Stomach (tissue), 9 donors: ENCODE results near the gene MAP7. TPM values are rescaled to one million over a fixed set of nuclear protein-coding genes. Genes with fewer than 3 reads are reported as not detected.

ENCODE experiments used
- DNase-seq, 2 donors: peaks; one replicate each; pipeline versions ENCODE4 v3.0.0 to v3.0.0-alpha.2; 2013 to 2019
- H3K27ac ChIP-seq, 5 donors: fragments of 200-600 bp in 4 of 5; sonication (generic) in 4 of 5; one replicate each; pipeline ENCODE4 v1.5.1; 2013 to 2019; ENCODE audit warnings: mild to moderate bottlenecking in 1 of 5, moderate library complexity in 1 of 5
- H3K27me3 ChIP-seq, 3 donors: fragments of 200-600 bp; sonication (generic); one replicate each; pipeline ENCODE4 v1.5.1; 2017 to 2019; ENCODE audit warnings: mixed run types in 1 of 3
- H3K36me3 ChIP-seq, 4 donors: fragments of 200-600 bp; sonication (generic); 1 replicate in 3 of 4; 2 replicates in 1 of 4; pipeline ENCODE4 v1.5.1; 2016 to 2019
- H3K4me1 ChIP-seq, 4 donors: fragments of 200-600 bp; sonication (generic); one replicate each; pipeline ENCODE4 v1.5.1; 2016 to 2019
- H3K4me3 ChIP-seq, 4 donors: fragments of 200-600 bp; sonication (generic) in 3 of 4; one replicate each; pipeline ENCODE4 v1.5.1; 2016 to 2019; ENCODE audit warnings: mild to moderate bottlenecking in 1 of 4
- H3K9me3 ChIP-seq, 4 donors: fragments of 200-600 bp; sonication (generic); one replicate each; pipeline ENCODE4 v1.5.1; 2016 to 2019
- CTCF ChIP-seq, 7 experiments: fragments of 450-650 bp in 4 of 7; fragments of 200-600 bp in 3 of 7; sonication (generic) in 3 of 7; IDR thresholded peaks; one replicate each; pipeline ENCODE4 v1.5.1; 2016 to 2019; ENCODE audit warnings: antibody characterized with exemption in 7 of 7, control low read depth in 2 of 7, mild to moderate bottlenecking in 1 of 7
- EP300 ChIP-seq: sonication (generic); formaldehyde crosslinking; IDR thresholded peaks from one replicate; pipeline ENCODE4 v1.6.1; 2017; ENCODE audit warnings: antibody characterized with exemption
- POLR2A ChIP-seq, 4 donors: fragments of 450-650 bp; IDR thresholded peaks; one replicate each; pipeline ENCODE4 v1.6.1; 2016; ENCODE audit warnings: antibody characterized with exemption in 4 of 4, control low read depth in 2 of 4, mild to moderate bottlenecking in 1 of 4, moderate library complexity in 1 of 4
- POLR2AphosphoS5 ChIP-seq, 3 donors: sonication (generic); formaldehyde crosslinking; IDR thresholded peaks; one replicate each; pipeline ENCODE4 v1.6.1; 2016; ENCODE audit warnings: antibody characterized with exemption in 3 of 3
- WGBS, 5 donors: extraction: QIAGEN DNeasy Blood & Tissue Kit in 3 of 5; methylation state at CpG; one replicate each; pipeline versions ENCODE4 v1.1.5 to v1.1.7; 2013 to 2018; 5-methylcytosine and 5-hydroxymethylcytosine counted together
- intact Hi-C: fragments of 100-400 bp; cut with DNase I; formaldehyde crosslinking; loops from one replicate; pipeline ENCODE4 v1.15.1; 2023; ENCODE audit warnings: low total_unique reads
- polyA plus RNA-seq, 3 donors: library from polyadenylated mRNA; stranded (reverse); fragments of 200-250 nt; gene quantifications; one replicate each; pipeline ENCODE4 v1.2.3, GENCODE V29; 2013
- total RNA-seq, 5 donors: library from RNA; depleted of rRNA; stranded (reverse); fragments of >200 nt; gene quantifications; one replicate each; pipeline versions ENCODE4 v1.1.0 to v1.2.3, GENCODE V29; 2014 to 2016
- donor health status: healthy with polysubstance abuse.
- donor health status: Bipolar disorder and iron deficiency.
- donor health status: healthy.

MAP7 gene
- total and polyA plus RNA-seq, 8 donors = 2.3 to 28.3 (median 9.7) TPM

GRCh38 chr6:136426627-136427377 lies 123.4 kb downstream of the MAP7 start:
- no peak for DNase-seq
- H3K4me3 ChIP-seq = no peak overlapping the region
- no peaks in the 10 kb centered on the region for H3K27me3 ChIP-seq
- H3K36me3 ChIP-seq = no peaks in the 10 kb centered on the region
- no peaks in the 10 kb centered on the region for H3K9me3 ChIP-seq
- intact Hi-C loops = no loop called here
- WGBS, 5 donors = 66 to 75% (median 69%) methylated on average over 7 of the region's 7 CpGs
- no peak overlapping the region for H3K27ac ChIP-seq
- TF ChIP-seq POLR2AphosphoS5 (IDR thresholded peaks at IDR 0.05) = no peak
- no peak for TF ChIP-seq POLR2A (IDR thresholded peaks at IDR 0.05)
- TF ChIP-seq EP300 = no peak
- TF ChIP-seq CTCF (IDR thresholded peaks at IDR 0.05) = no peak
- H3K4me1 ChIP-seq = peaks cover 5 to 9% (median 7%) of the 10 kb centered on the region in 4 donors

GRCh38 chr6:136425793-136426192 lies 124.4 kb downstream of the MAP7 start:
- H3K9me3 ChIP-seq = no peaks in the 10 kb centered on the region
- H3K4me1 ChIP-seq = peaks cover 5 to 9% (median 7%) of the 10 kb centered on the region in 4 donors
- H3K4me3 ChIP-seq = no peak overlapping the region
- TF ChIP-seq CTCF (IDR thresholded peaks at IDR 0.05) = no peak
- no peak for TF ChIP-seq POLR2A (IDR thresholded peaks at IDR 0.05)
- TF ChIP-seq EP300 = no peak
- no peak for TF ChIP-seq POLR2AphosphoS5 (IDR thresholded peaks at IDR 0.05)
- no peak overlapping the region for H3K27ac ChIP-seq
- intact Hi-C loops = no loop called here
- WGBS, 5 donors = 84 to 97% (median 93%) methylated on average over 4 of the region's 4 CpGs
- H3K27me3 ChIP-seq = no peaks in the 10 kb centered on the region
- no peak for DNase-seq
- peaks cover 0 to 7% (median 0%) of the 10 kb centered on the region in 4 donors for H3K36me3 ChIP-seq

- DNase-seq = no peak
- intact Hi-C loops = no loop called here
- 92 to 98% (median 95%) methylated on average over 5 of the region's 5 CpGs for WGBS, 5 donors
Measured at GRCh38 chr6:136424901-136425300, 125.3 kb downstream of the MAP7 start.

GRCh38 chr6:136424450-136424849 lies 125.8 kb downstream of the MAP7 start:
- TF ChIP-seq EP300 (no peak), CTCF (IDR thresholded peaks at IDR 0.05) (no peak), POLR2A (IDR thresholded peaks at IDR 0.05) (no peak), POLR2AphosphoS5 (IDR thresholded peaks at IDR 0.05) (no peak)
- H3K27ac ChIP-seq = no peak overlapping the region
- WGBS, 5 donors = 67 to 88% (median 81%) methylated on average over 3 of the region's 3 CpGs
- no peaks in the 10 kb centered on the region for H3K9me3 ChIP-seq
- H3K27me3 ChIP-seq = no peaks in the 10 kb centered on the region
- no peak overlapping the region for H3K4me3 ChIP-seq
- intact Hi-C loops = no loop called here
- H3K4me1 ChIP-seq = peaks cover 4 to 8% (median 6%) of the 10 kb centered on the region in 4 donors
- DNase-seq = no peak
- peaks cover 0 to 15% (median 3%) of the 10 kb centered on the region in 4 donors for H3K36me3 ChIP-seq

More at GRCh38 chr6:136424901-136425300, 125.3 kb downstream of the MAP7 start:
- Histone ChIP-seq H3K36me3 (peaks cover 0 to 15% (median 3%) of the 10 kb centered on the region in 4 donors), H3K27ac (no peak overlapping the region), H3K4me1 (peaks cover 5 to 9% (median 7%) of the 10 kb centered on the region in 4 donors), H3K4me3 (no peak overlapping the region), H3K9me3 (no peaks in the 10 kb centered on the region), H3K27me3 (no peaks in the 10 kb centered on the region)
- TF ChIP-seq POLR2A (IDR thresholded peaks at IDR 0.05) (no peak), EP300 (no peak), CTCF (IDR thresholded peaks at IDR 0.05) (no peak), POLR2AphosphoS5 (IDR thresholded peaks at IDR 0.05) (no peak)
